Measurements from ENCODE around the gene NFE2L1. TPM values are rescaled to one million over a fixed set of nuclear protein-coding genes. Genes with fewer than 3 reads are reported as not detected.

Gene NFE2L1
- total and polyA plus RNA-seq, 12 donors = 62.0 to 432 (median 245) TPM

- Histone ChIP-seq H3K4me1 (replicated peaks in 1 of 2) (peaks cover 4 to 13% of the 10 kb centered on the region in 2 donors), H3K4me3 (no peak overlapping the region), H3K9me3 (replicated peaks in 1 of 3) (no peaks in the 10 kb centered on the region), H3K27me3 (no peaks in the 10 kb centered on the region), H3K27ac (no peak overlapping the region), H3K36me3 (replicated peaks in 1 of 2) (no peaks in the 10 kb centered on the region)
- intact Hi-C loops (cut with DNase I) = no loop called here
- WGBS, 4 donors = 73 to 84% (median 79%) methylated on average over 12 of the region's 12 CpGs
- TF ChIP-seq POLR2A (IDR thresholded peaks at IDR 0.05) (no peak), CTCF (IDR thresholded peaks at IDR 0.05) (no peak)
- DNase-seq = no peak
Measured at GRCh38 chr17:48006936-48007709, 41.0 kb upstream of the NFE2L1 start.

- H3K9me3 ChIP-seq (replicated peaks in 1 of 3) = no peaks in the 10 kb centered on the region
- intact Hi-C loops (cut with DNase I) = loop anchor here in 1 of 2 donors (10.0 kb wide), 1 partner anchor 55 kb away; the partner anchor contains the start of gene PRR15L
- peaks cover 3% of the 10 kb centered on the region for H3K27me3 ChIP-seq
- TF ChIP-seq POLR2A (IDR thresholded peaks at IDR 0.05) = no peak
- TF ChIP-seq CTCF (IDR thresholded peaks at IDR 0.05) = no peak
- H3K4me1 ChIP-seq (replicated peaks in 1 of 2) = peaks cover 4 to 6% of the 10 kb centered on the region in 2 donors
- H3K4me3 ChIP-seq = no peak overlapping the region
- 73 to 85% (median 76%) methylated on average over 3 of the region's 3 CpGs for WGBS, 4 donors
- no peaks in the 10 kb centered on the region for H3K36me3 ChIP-seq (replicated peaks in 1 of 2)
- H3K27ac ChIP-seq = no peak overlapping the region
- no peak for DNase-seq
Measured at GRCh38 chr17:48010193-48010592, 38.0 kb upstream of the NFE2L1 start.

GRCh38 chr17:48011405-48012150 is 36.6 kb upstream of the NFE2L1 start:
- DNase-seq = peak in 3 of 7 donors; percentile 43 to 76 (median 47)
- 6 to 17% (median 9%) methylated on average over 21 to 23 of the region's 23 CpGs for WGBS, 4 donors
- Histone ChIP-seq H3K27me3 (peaks cover 3% of the 10 kb centered on the region), H3K9me3 (replicated peaks in 1 of 3) (no peaks in the 10 kb centered on the region), H3K27ac (peak overlapping the region in 1 of 5 donors; percentile 60), H3K36me3 (replicated peaks in 1 of 2) (no peaks in the 10 kb centered on the region), H3K4me1 (replicated peaks in 1 of 2) (peaks cover 4 to 6% of the 10 kb centered on the region in 2 donors), H3K4me3 (peak overlapping the region in 1 of 4 donors; percentile 38)
- TF ChIP-seq CTCF (IDR thresholded peaks at IDR 0.05) (peak; percentile 11 to 45 (median 34)), POLR2A (IDR thresholded peaks at IDR 0.05) (no peak)
- intact Hi-C loops (cut with DNase I) = loop anchor here in 1 of 2 donors (10.0 kb wide), 1 partner anchor 57 kb away; the partner anchor contains the start of gene PRR15L

- Histone ChIP-seq H3K4me3 (peak overlapping the region in 2 of 4 donors; percentile 3 to 38), H3K36me3 (replicated peaks in 1 of 2) (no peaks in the 10 kb centered on the region), H3K9me3 (replicated peaks in 1 of 3) (no peaks in the 10 kb centered on the region), H3K27me3 (peaks cover 3% of the 10 kb centered on the region), H3K4me1 (replicated peaks in 1 of 2) (peaks cover 4 to 6% of the 10 kb centered on the region in 2 donors), H3K27ac (peak overlapping the region in 1 of 5 donors; percentile 60)
- intact Hi-C loops (cut with DNase I) = loop anchor here in 1 of 2 donors (10.0 kb wide), 1 partner anchor 57 kb away; the partner anchor contains the start of gene PRR15L
- WGBS, 4 donors = 0 to 1% (median 1%) methylated on average over 11 to 34 of the region's 34 CpGs
- peak in 5 of 7 donors; percentile 32 to 84 (median 39) for DNase-seq
- TF ChIP-seq CTCF (IDR thresholded peaks at IDR 0.05) (no peak), POLR2A (IDR thresholded peaks at IDR 0.05) (no peak)
Measured at GRCh38 chr17:48012151-48012520, 36.0 kb upstream of the NFE2L1 start.
